Epidermal melanocyte (primary cell): ENCODE results near the gene FOXO4.

ENCODE experiments used
- DNase-seq: peaks from one replicate; pipeline ENCODE4 v3.0.0; 2011; ENCODE audit warnings: low spot score; ENCODE audit not compliant: insufficient read length

Gene FOXO4

DNA sequence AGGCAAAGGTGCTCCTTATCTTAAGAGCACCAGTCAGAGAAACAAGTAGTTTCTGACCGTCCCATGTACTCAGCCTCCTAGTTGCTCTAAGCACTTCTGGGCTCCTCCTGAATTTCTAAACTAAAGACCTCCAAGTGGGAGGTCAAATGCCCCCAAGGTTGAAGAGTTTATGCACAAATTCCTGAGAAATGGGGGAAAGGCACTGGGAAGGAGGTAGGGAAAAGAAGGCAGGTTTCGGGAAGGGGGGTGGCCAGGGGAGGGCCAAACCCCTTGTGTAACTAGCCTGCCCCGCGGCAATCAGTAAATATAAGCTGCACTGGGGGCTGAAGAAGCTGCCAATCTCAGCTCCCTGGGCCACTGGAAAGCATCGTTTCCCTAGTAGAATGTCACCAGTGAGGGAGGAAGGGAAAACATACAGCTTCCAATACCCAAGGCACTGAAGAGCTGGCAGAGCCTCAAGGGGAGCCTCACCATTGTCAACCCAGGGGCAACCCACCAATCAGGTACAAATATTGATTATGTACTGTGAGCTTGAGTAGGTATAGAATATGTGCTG lies 3.4 kb downstream of the FOXO4 start:
- no peak for DNase-seq

DNA sequence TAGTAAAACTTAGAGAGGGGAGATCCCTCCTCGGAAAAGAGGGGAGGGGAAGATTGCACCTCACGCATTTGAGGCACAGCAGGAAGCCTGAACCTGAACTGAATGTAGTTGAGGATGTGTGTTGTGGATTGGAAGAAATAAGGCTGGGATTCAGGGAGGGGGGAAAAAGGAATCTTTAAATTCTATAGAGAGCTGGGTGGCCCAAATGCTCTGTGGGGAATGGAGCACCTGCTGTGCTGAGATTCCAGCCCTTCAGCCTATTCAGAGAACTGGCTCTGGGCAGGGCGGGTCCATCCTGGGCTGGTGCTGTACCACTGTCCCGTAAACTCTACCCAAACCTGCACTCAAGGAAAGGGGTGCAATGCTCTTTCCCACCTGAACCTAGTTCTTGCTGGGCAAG lies 4.1 kb downstream of the FOXO4 start:
- DNase-seq, result no peak

DNA sequence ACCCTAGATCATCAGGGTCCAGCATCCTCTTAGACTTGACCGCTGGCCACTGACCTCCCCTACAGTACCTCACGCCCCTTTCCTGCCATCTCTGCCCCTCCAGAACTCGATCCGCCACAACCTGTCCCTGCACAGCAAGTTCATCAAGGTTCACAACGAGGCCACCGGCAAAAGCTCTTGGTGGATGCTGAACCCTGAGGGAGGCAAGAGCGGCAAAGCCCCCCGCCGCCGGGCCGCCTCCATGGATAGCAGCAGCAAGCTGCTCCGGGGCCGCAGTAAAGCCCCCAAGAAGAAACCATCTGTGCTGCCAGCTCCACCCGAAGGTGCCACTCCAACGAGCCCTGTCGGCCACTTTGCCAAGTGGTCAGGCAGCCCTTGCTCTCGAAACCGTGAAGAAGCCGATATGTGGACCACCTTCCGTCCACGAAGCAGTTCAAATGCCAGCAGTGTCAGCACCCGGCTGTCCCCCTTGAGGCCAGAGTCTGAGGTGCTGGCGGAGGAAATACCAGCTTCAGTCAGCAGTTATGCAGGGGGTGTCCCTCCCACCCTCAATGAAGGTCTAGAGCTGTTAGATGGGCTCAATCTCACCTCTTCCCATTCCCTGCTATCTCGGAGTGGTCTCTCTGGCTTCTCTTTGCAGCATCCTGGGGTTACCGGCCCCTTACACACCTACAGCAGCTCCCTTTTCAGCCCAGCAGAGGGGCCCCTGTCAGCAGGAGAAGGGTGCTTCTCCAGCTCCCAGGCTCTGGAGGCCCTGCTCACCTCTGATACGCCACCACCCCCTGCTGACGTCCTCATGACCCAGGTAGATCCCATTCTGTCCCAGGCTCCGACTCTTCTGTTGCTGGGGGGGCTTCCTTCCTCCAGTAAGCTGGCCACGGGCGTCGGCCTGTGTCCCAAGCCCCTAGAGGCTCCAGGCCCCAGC lies 5.2 kb downstream of the FOXO4 start:
- DNase-seq, result no peak

DNA sequence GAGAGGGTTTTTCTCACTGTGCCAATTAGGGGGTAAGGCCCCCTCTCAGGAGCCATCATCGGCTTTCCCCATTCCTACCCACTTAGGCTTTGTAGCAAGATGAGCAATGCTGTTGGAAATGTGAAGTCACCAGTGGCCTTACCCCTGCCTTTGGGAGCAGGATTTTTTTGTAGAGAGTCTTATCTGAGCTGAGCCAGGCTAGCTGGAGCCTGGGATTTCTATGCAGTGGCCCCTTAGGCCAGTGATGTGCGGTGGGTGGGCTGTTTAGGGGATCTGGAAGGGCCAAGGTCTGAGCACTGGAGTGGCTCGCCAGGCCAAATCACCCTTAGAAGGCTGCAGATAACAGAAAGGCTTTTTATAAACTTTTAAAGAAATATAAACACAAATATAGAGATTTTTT lies 6.6 kb downstream of the FOXO4 start:
- DNase-seq, result no peak

- peak; percentile 49 for DNase-seq
Observed at GRCh38 chrX:71103110-71103983, 7.7 kb downstream of the FOXO4 start.

DNA sequence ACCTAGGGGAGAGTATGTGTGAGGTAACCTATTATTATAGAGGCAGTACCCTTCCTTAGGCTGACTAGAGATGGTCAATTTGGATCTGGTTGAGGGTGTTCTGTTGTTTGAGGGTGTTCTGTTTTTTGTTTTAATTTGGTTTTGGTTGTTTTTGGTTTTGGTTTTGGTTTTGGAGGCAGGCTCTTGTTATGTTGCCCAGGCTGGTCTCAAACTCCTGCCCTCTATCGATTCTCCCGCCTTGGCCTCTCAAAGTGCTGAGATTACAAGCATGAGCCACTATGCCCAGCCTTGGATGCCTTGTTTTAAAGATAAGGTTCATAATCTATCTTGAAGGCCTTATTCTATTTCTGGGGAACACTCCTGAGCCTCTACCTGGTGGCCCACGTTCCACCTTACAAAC lies 10.0 kb downstream of the FOXO4 start:
- no peak for DNase-seq

GRCh38 chrX:71106427-71106826 lies 10.8 kb downstream of the FOXO4 start, which contains the start of gene CXorf65:
Gene CXorf65 (minus strand): TSS chrX:71106740. CDS start chrX:71106556, 184 bp downstream.
- no peak for DNase-seq

- DNase-seq, result no peak
Observed at GRCh38 chrX:71107245-71107644, 11.6 kb downstream of the FOXO4 start.

GRCh38 chrX:71107762-71108360 lies 12.2 kb downstream of the FOXO4 start:
- DNase-seq, result no peak

DNA sequence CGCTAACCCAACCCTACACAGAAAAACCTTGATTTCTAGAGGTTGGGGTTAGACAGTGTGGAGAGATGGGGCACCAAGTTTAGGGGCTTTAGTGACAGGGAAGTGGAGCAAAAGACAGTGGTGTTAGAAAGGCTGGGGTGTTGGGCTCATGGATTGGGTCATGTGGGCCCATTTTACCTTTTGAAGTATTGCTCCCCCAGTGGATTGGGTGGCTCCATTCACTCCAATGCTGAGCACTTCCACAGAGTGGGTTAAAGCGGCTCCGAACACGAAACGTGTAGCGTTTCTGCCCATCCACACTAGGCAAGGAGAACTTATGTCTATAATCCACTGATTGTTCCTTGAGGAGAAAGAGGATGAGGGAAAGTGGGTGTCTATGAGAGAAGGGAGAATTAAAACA lies 13.4 kb downstream of the FOXO4 start:
- no peak for DNase-seq

- DNase-seq, result no peak
Observed at GRCh38 chrX:71111141-71111843, 15.6 kb downstream of the FOXO4 start, which contains the start of gene IL2RG. Gene IL2RG (minus strand): TSS chrX:71111577. CDS start chrX:71111539, 38 bp downstream.

- DNase-seq, result no peak
Observed at GRCh38 chrX:71111921-71112431, 16.3 kb downstream of the FOXO4 start.

DNA sequence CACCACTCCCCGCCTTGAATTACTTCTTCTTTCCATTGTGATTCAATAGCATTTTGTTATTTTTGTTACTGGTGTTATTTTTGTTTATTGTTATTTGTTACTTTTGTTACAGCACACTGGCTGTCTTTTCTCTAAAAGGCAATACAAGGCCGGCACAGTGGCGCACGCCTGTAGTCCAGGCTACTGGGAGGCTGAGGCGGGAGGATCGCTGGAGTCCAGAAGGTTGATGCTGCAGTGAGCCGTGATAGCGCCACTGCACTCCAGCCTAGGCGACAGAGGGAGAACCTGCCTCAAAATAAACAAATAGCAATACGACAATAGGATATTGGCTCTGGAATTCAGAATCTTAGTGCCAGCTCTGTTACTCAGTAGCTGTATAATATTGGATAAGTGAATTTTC lies 21.7 kb downstream of the FOXO4 start:
- DNase-seq, result no peak

- DNase-seq, result peak; percentile 62
Observed at GRCh38 chrX:71118032-71118984, 22.7 kb downstream of the FOXO4 start, which contains the start of gene MED12. Gene MED12 (plus strand): TSS chrX:71118596. CDS start chrX:71118755, 159 bp downstream.

GRCh38 chrX:71118985-71119535 lies 23.4 kb downstream of the FOXO4 start:
- no peak for DNase-seq

- DNase-seq, result no peak
Observed at GRCh38 chrX:71128166-71128833, 32.6 kb downstream of the FOXO4 start.

DNA sequence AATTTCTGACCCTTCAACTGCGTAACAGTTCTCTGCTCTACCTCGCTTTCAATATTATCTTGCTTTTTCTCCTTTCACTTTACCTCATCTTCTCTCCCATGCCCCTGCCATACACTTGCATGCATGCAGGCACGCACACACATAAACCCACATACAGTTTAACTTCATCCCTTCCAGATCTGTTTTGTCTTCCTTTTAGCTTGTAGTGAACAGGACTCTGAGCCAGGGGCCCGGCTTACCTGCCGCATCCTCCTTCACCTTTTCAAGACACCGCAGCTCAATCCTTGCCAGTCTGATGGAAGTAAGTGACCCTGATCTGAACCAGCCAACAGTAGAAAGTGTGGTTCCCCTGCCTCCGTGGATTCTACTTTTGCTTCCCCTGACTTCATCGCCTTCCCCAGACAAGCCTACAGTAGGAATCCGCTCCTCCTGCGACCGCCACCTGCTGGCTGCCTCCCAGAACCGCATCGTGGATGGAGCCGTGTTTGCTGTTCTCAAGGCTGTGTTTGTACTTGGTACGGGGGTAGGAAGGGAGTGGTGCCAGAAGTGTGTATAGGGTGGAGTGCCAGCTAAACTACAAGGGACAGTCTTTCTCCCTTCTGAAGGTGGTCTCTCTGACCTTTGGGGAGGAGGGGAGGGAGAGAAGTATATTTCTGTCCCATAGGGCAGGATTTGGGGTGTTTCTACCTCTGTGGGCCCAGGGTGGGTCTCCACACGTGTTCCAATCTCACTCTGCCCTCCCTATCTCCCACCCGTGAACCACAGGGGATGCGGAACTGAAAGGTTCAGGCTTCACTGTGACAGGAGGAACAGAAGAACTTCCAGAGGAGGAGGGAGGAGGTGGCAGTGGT lies 33.5 kb downstream of the FOXO4 start:
- peak; percentile 42 for DNase-seq
